Neural crest cell (in vitro differentiated cells): ENCODE measurements around the gene EHBP1. TPM values are rescaled to one million over a fixed set of nuclear protein-coding genes. Genes with fewer than 3 reads are reported as not detected.
"Not testable (repeated sequence)": the region's sequence is repeated elsewhere in the genome, so short reads cannot be mapped to it uniquely, and the experiment has no call there.

ENCODE experiments used
- DNase-seq: peaks from one replicate; pipeline ENCODE4 v3.0.0; 2021; ENCODE audit warnings: low read depth, mixed read lengths, low spot score
- H3K27ac Mint-ChIP-seq: one replicate; pipeline ENCODE4 v1.8.0; 2021; ENCODE audit warnings: mild to moderate bottlenecking, mixed read lengths; ENCODE audit not compliant: unreplicated experiment
- H3K27me3 Mint-ChIP-seq: 2 replicates; pipeline ENCODE4 v1.8.0; 2021; ENCODE audit warnings: low read depth, mild to moderate bottlenecking, mixed read lengths
- H3K36me3 Mint-ChIP-seq: 2 replicates; pipeline ENCODE4 v1.8.0; 2021; ENCODE audit warnings: low read depth, mild to moderate bottlenecking, mixed read lengths
- H3K4me1 Mint-ChIP-seq: 2 replicates; pipeline ENCODE4 v1.8.0; 2021; ENCODE audit warnings: mixed read lengths
- H3K4me3 Mint-ChIP-seq: one replicate; pipeline ENCODE4 v1.8.0; 2021; ENCODE audit warnings: mild to moderate bottlenecking, mixed read lengths
- H3K9me3 Mint-ChIP-seq: 2 replicates; pipeline ENCODE4 v1.8.0; 2021; ENCODE audit warnings: mixed read lengths
- CTCF ChIP-seq: fragments of 200-600 bp; sonication (generic); conservative IDR thresholded peaks from 2 replicates; pipeline ENCODE4 v1.5.0; 2021; ENCODE audit warnings: antibody characterized with exemption, mild to moderate bottlenecking
- total RNA-seq: library from RNA; stranded (reverse); gene quantifications from 2 replicates; pipeline ENCODE4 v1.2.1, GENCODE V29; 2021

EHBP1 gene
- total RNA-seq, 1 donor from 2014 or later: 42.3 TPM

GRCh38 chr2:62747876-62748275 is 42.4 kb downstream of the EHBP1 start:
- Mint-ChIP-seq H3K27ac (no peak overlapping the region), H3K4me1 (no peaks in the 10 kb centered on the region), H3K9me3 (peaks cover 11% of the 10 kb centered on the region), H3K36me3 (peaks cover 37% of the 10 kb centered on the region), H3K4me3 (no peak overlapping the region), H3K27me3 (no peaks in the 10 kb centered on the region)
- no peak for DNase-seq
- no peak for TF ChIP-seq CTCF

GRCh38 chr2:62749111-62749510 is 43.6 kb downstream of the EHBP1 start:
- H3K27me3 Mint-ChIP-seq, H3K4me1 Mint-ChIP-seq, H3K27ac Mint-ChIP-seq, DNase-seq, H3K4me3 Mint-ChIP-seq: not testable (repeated sequence)
- Mint-ChIP-seq H3K36me3 (peaks cover 49% of the 10 kb centered on the region), H3K9me3 (peaks cover 17% of the 10 kb centered on the region)

- peaks cover 26% of the 10 kb centered on the region for H3K36me3 Mint-ChIP-seq
- peaks cover 12% of the 10 kb centered on the region for H3K9me3 Mint-ChIP-seq
- H3K27ac Mint-ChIP-seq: no peak overlapping the region
- no peak overlapping the region for H3K4me3 Mint-ChIP-seq
- no peak for DNase-seq
- no peaks in the 10 kb centered on the region for H3K27me3 Mint-ChIP-seq
- no peaks in the 10 kb centered on the region for H3K4me1 Mint-ChIP-seq
- no peak for TF ChIP-seq CTCF
Measured at GRCh38 chr2:62757029-62757428, 51.5 kb downstream of the EHBP1 start.

- H3K4me3 Mint-ChIP-seq: no peak overlapping the region
- no peak for DNase-seq
- H3K27me3 Mint-ChIP-seq: no peaks in the 10 kb centered on the region
- peaks cover 3% of the 10 kb centered on the region for H3K9me3 Mint-ChIP-seq
- TF ChIP-seq CTCF: no peak
- no peak overlapping the region for H3K27ac Mint-ChIP-seq
- H3K4me1 Mint-ChIP-seq: no peaks in the 10 kb centered on the region
- peaks cover 4% of the 10 kb centered on the region for H3K36me3 Mint-ChIP-seq
Measured at GRCh38 chr2:62760026-62760425, 54.5 kb downstream of the EHBP1 start.

GRCh38 chr2:62760555-62760954 is 55.0 kb downstream of the EHBP1 start:
- Mint-ChIP-seq H3K27ac (peak overlapping the region; percentile 46), H3K9me3 (no peaks in the 10 kb centered on the region), H3K4me3 (no peak overlapping the region), H3K4me1 (no peaks in the 10 kb centered on the region), H3K36me3 (no peaks in the 10 kb centered on the region), H3K27me3 (no peaks in the 10 kb centered on the region)
- TF ChIP-seq CTCF: no peak
- DNase-seq: no peak

GRCh38 chr2:62765619-62766376 is 60.3 kb downstream of the EHBP1 start:
- Mint-ChIP-seq H3K9me3 (peaks cover 15% of the 10 kb centered on the region), H3K36me3 (peaks cover 31% of the 10 kb centered on the region)
- TF ChIP-seq CTCF: no peak

More at GRCh38 chr2:62765619-62766376, 60.3 kb downstream of the EHBP1 start:
- Mint-ChIP-seq H3K27me3 (no peaks in the 10 kb centered on the region), H3K4me1 (no peaks in the 10 kb centered on the region), H3K27ac (no peak overlapping the region), H3K4me3 (no peak overlapping the region)
- no peak for DNase-seq
